Muscle layer of duodenum (tissue), 2 donors: ENCODE measurements around the gene RAB11B.

Experiments
- H3K27ac ChIP-seq: one replicate; pipeline ENCODE4 v1.7.0; 2013; ENCODE audit warnings: mild to moderate bottlenecking, low read length
- H3K27me3 ChIP-seq: one replicate; pipeline ENCODE4 v1.7.0; 2013; ENCODE audit warnings: low read depth, mild to moderate bottlenecking, control low read depth, low read length
- H3K36me3 ChIP-seq, 2 donors: one replicate each; pipeline ENCODE4 v1.7.0; 2013; ENCODE audit warnings: low read length in 2 of 2, control low read depth in 1 of 2, mild to moderate bottlenecking in 1 of 2; ENCODE audit not compliant: insufficient read depth in 2 of 2, control insufficient read depth in 1 of 2
- H3K4me1 ChIP-seq, 2 donors: one replicate each; pipeline ENCODE4 v1.7.0; 2013; ENCODE audit warnings: low read length in 2 of 2, mild to moderate bottlenecking in 2 of 2, control low read depth in 1 of 2, moderate library complexity in 1 of 2; ENCODE audit not compliant: insufficient read depth in 2 of 2, control insufficient read depth in 1 of 2
- H3K4me3 ChIP-seq, 2 donors: one replicate each; pipeline ENCODE4 v1.7.0; 2013; ENCODE audit warnings: low read length in 2 of 2, low read depth in 1 of 2, mild to moderate bottlenecking in 1 of 2
- H3K9me3 ChIP-seq, 2 donors: one replicate each; pipeline ENCODE4 v1.7.0; 2013; ENCODE audit warnings: low read length in 2 of 2, control low read depth in 1 of 2, mild to moderate bottlenecking in 1 of 2; ENCODE audit not compliant: control insufficient read depth in 1 of 2
- donor health status: healthy.

The RAB11B gene

DNA sequence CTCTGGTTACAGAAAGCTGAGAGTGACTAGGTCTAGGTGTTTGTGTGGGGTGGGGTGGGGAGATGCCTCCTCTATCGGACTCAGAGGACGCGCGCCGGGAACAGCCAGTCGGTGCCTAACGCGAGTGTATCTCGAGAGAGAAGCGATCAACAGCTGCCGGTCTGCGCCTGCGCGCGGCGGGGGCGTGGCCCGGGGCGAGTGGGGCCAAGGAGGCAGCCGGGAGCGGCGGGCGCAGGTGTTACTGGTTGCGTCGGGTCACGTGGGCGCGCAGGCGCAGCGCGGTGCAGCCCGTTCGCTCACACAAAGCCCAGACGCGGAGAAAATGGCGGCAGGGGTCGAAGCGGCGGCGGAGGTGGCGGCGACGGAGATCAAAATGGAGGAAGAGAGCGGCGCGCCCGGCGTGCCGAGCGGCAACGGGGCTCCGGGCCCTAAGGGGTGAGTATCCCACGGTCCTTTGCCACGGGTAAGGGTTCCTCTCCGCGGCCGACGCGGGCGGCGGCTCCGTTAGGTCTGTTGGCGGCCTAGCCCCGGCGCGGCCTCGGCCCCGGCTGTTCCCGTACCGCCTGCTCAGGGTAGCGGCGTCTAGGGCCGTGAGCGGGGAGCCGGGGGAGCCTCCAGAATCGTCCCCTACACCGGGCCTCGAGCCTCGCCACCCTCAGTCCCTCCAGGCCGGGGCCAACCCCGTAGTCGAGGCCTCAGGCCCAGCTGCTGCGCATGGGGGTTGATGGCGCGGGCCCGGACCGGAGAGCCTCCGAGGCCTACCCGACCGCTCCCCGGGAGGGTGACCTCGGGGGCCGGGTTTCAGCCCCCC lies 54.7 kb downstream of the RAB11B start, which contains the start of gene HNRNPM:
HNRNPM (plus strand) TSS at position 299 of the 811 bp plus-strand sequence; CDS start at position 323, 24 bp downstream.
- H3K36me3 ChIP-seq, result peaks cover 2 to 11% of the 10 kb centered on the region in 2 donors
- H3K4me1 ChIP-seq, result peaks cover 21 to 39% of the 10 kb centered on the region in 2 donors
- no peaks in the 10 kb centered on the region for H3K27me3 ChIP-seq
- peak within 1 kb of the TSS; percentile 95 for H3K27ac ChIP-seq
- H3K9me3 ChIP-seq, result no peaks in the 10 kb centered on the region
- H3K4me3 ChIP-seq, result peak within 1 kb of the TSS; percentile 90 to 94

DNA sequence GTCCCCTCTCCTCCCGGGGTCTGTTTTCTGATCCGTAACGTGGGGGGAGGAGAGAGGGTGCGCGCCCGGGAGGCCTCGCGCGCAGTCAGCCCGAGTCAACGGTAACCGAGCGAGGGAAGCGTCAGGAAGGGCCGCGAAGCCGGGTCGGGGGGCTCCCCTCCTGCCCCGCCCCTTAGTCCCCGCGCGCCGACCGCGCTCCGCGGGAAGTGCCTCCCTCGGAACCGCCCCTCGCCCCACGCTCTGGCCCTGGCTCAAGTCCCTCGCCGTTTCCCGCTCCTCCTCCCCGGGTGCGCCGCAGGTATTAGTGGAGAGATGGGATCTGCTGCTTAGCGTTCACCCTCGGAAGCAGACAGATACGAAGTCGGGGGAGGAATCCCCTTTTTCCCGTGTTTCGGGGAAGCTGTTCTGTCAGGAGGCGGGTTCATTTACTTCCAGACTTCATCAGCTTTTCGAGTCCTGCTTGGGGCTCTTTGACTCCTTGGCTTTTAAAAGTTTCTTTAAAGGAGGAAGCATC lies 55.4 kb downstream of the RAB11B start:
- Histone ChIP-seq H3K4me3 (peak overlapping the region; percentile 90 to 94), H3K36me3 (peaks cover 2 to 11% of the 10 kb centered on the region in 2 donors), H3K4me1 (peaks cover 24 to 43% of the 10 kb centered on the region in 2 donors), H3K9me3 (no peaks in the 10 kb centered on the region), H3K27me3 (no peaks in the 10 kb centered on the region), H3K27ac (peak overlapping the region; percentile 95)

DNA sequence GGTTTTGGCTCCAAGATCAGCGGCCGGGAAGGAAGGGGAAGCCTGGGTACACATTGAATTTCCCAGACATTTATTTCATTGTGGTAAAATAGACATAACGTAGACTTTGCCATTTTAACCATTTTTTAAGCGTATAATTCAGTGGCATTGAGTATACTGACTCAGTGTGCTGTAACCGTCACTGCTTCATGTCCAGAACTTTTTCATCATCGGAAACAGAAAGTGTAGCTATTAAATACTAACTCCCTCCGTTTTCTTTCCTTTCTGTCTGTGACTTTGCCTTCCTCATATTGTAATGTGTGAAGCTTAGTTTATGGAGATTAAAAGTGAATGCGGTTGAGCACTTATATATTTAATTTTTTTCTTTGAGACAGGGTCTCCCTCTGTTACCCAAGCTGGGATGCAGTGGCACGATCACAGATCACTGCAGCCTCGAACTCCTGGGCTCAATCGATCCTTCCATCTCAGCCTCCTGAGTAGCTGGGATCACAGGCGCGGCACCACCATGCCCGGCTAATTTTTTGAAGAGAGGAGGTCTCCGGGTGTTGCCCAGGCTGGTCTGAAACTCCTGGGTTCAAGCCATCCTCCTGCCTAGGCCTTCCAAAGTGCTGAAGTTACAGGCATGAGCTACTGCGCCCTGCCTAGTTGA lies 56.0 kb downstream of the RAB11B start:
- no peaks in the 10 kb centered on the region for H3K9me3 ChIP-seq
- H3K27ac ChIP-seq, result peak overlapping the region; percentile 95
- H3K4me3 ChIP-seq, result peak overlapping the region; percentile 90 to 94
- H3K4me1 ChIP-seq, result peaks cover 24 to 44% of the 10 kb centered on the region in 2 donors
- H3K27me3 ChIP-seq, result no peaks in the 10 kb centered on the region
- H3K36me3 ChIP-seq, result peaks cover 2 to 11% of the 10 kb centered on the region in 2 donors

DNA sequence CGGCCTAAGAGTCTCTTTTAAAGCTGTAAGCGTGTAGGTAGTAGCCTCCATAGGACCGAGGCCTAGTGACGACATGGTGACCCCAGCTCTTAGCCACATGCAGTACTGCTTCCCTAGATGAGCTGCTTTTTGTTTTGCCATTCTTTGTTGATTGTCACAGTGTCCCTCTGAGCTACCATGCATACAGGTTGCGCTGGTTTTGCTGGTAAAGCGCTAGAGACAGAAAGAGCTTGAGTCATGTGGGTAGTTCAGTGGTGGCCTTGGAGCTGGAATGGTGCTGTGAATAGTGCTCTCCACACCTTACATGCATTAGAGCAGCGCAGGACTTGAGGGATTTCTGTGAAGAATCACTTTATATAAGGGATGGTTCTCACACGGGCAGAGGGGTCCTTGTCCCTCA lies 59.7 kb downstream of the RAB11B start:
- Histone ChIP-seq H3K27me3 (no peaks in the 10 kb centered on the region), H3K4me3 (no peak overlapping the region), H3K4me1 (peaks cover 35 to 80% of the 10 kb centered on the region in 2 donors), H3K27ac (no peak overlapping the region), H3K36me3 (peaks cover 2 to 11% of the 10 kb centered on the region in 2 donors), H3K9me3 (no peaks in the 10 kb centered on the region)

DNA sequence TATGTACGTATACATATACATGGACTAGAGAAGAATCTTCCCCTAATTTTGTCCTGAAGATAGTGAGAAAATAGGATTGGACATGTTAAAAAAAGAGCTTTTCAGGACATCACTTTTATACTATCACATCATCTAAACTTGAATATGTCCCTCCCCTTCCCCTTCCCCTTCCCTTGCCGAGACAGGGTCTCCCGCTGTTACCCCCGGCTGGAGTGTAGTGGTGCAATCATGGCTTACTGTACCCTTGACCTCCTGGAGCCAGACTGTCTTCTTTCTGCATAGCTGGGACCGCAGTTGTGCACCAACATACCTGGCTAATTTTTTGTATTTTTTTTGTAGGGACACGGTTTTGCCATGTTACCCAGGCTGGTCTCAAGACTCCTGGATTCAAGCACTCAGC lies 61.2 kb downstream of the RAB11B start:
- Histone ChIP-seq H3K27ac (no peak overlapping the region), H3K9me3 (no peaks in the 10 kb centered on the region), H3K4me3 (no peak overlapping the region), H3K4me1 (peaks cover 35 to 82% of the 10 kb centered on the region in 2 donors), H3K36me3 (peaks cover 8 to 9% of the 10 kb centered on the region in 2 donors), H3K27me3 (no peaks in the 10 kb centered on the region)

DNA sequence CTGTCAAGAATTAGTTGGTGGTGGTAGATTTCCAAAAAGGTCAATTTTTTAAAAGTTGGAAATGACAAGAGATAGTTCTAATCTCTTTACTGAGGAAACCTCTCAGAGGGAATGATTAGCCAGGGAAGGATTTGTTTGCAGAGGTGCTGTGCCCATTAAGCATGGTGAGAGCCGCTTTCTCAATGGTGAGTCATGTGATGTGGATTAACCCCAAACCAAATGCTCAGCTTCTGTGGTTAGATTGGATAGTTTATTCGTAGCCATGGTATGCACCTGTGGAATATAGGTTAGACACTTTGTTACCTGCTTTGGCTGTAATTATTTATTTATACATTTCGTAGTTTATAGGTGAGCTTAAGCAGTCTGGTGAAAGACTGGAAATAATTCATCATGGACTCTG lies 61.7 kb downstream of the RAB11B start:
- peaks cover 10 to 11% of the 10 kb centered on the region in 2 donors for H3K36me3 ChIP-seq
- no peak overlapping the region for H3K27ac ChIP-seq
- H3K4me3 ChIP-seq, result no peak overlapping the region
- H3K4me1 ChIP-seq, result peaks cover 30 to 82% of the 10 kb centered on the region in 2 donors
- no peaks in the 10 kb centered on the region for H3K9me3 ChIP-seq
- no peaks in the 10 kb centered on the region for H3K27me3 ChIP-seq

DNA sequence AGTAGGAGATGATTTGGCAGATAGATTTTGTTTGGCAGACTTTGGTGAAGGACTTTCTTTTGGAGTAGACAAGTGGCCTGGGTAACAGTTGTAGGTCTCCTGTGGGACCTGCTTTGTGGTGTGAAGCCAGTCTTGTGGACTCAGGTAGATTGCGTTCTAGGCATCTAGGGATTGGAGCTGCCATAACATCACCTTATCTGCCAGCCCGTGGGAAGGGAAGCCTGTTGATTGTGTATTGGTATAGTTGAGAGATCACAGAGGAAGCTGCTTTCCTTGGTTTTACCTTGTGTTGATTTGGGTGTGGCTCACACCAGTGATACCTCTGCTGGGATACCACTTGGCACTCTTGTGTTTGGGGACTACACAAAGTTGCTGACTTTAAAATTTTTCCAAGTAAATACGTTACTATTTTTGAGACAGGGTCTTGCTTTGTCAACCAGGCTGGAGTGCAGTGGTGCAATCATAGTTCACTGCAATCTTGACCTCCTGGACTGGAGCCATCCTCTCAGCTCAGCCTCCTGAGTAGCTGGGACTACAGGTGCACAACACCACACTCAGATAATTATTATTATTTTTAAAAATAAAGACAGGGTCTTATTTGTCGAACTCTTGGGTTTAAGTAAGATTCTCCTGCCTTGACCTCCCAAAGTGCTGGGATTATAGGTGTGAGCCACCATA lies 62.4 kb downstream of the RAB11B start:
- no peaks in the 10 kb centered on the region for H3K27me3 ChIP-seq
- H3K4me1 ChIP-seq, result peaks cover 30 to 82% of the 10 kb centered on the region in 2 donors
- no peak overlapping the region for H3K27ac ChIP-seq

DNA sequence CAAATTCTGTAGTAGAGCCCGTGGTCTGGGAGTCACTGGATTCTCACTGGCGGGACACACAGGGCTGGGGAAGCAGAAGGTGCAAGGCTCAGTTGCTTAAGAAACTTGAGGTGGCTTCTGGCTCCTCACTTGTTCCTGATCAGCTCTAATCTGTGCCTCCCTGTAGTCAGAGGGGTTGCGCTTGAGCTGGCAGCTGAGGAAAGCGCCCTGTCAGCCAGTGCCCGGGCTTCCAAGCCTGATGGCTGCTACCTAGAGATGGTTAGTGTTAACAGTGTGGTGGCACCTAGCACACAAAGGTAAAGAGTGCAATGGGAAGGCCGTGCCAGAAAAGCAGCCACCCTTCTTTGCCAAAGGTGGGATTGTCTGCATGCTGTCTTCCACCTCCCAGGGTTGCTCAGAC lies 63.5 kb downstream of the RAB11B start:
- Histone ChIP-seq H3K4me1 (peaks cover 38 to 82% of the 10 kb centered on the region in 2 donors), H3K27ac (no peak overlapping the region), H3K27me3 (no peaks in the 10 kb centered on the region), H3K9me3 (no peaks in the 10 kb centered on the region), H3K36me3 (peaks cover 12 to 15% of the 10 kb centered on the region in 2 donors), H3K4me3 (no peak overlapping the region)

More for the DNA sequence above, 62.4 kb downstream of the RAB11B start:
- peaks cover 12 to 15% of the 10 kb centered on the region in 2 donors for H3K36me3 ChIP-seq
- no peaks in the 10 kb centered on the region for H3K9me3 ChIP-seq
- no peak overlapping the region for H3K4me3 ChIP-seq
